IMR-90 (cell line): ENCODE data around the gene ZC3H8. TPM values are rescaled to one million over a fixed set of nuclear protein-coding genes. Genes with fewer than 3 reads are reported as not detected.

Source experiments
- ATAC-seq: fragments of 200-7000 bp; cut with Tn5 transposase; 2 replicates; pipeline ENCODE4 v1.9.1; 2020; ENCODE audit warnings: low read depth, mild to moderate bottlenecking, moderate library complexity
- BruUV-seq: library from RNA; stranded (reverse); fragments of 400-500 nt; replicated peaks from 2 replicates; lab custom pipeline; 2021; lab: Mats Ljungman, UMichigan
- CTCF ChIA-PET: fragments of 300-600 bp; formaldehyde crosslinking; extraction: SDS; loops from one replicate; lab custom pipeline; 2021; ENCODE audit warnings: antibody characterized with exemption; lab: Yijun Ruan, JAX
- POLR2A ChIA-PET: fragments of 300-600 bp; sonication (Branson Sonifier 250); formaldehyde crosslinking; loops from one replicate; lab custom pipeline; 2022; ENCODE audit warnings: antibody characterized with exemption; ENCODE audit not compliant: unreplicated experiment; lab: Charles Lee
- DNase-seq: peaks from one replicate; pipeline ENCODE4 v3.0.0; 2013
- H2AFZ ChIP-seq: replicated peaks from 2 replicates; pipeline ENCODE3; 2013; ENCODE audit warnings: low read length, mild to moderate bottlenecking; ENCODE audit not compliant: poor library complexity
- H2AK5ac ChIP-seq: 2 replicates; pipeline ENCODE4 v1.6.1; 2013; ENCODE audit warnings: low read depth, low read length, inconsistent platforms
- H2AK9ac ChIP-seq: replicated peaks from 2 replicates; pipeline ENCODE3; 2013; ENCODE audit warnings: mild to moderate bottlenecking, low read depth, low read length, moderate library complexity; ENCODE audit not compliant: poor library complexity
- H2BK120ac ChIP-seq: 2 replicates; pipeline ENCODE4 v1.6.1; 2013; ENCODE audit warnings: low read depth, low read length, inconsistent platforms
- H2BK15ac ChIP-seq: 3 replicates; pipeline ENCODE4 v1.6.1; 2013; ENCODE audit warnings: low read depth, low read length, inconsistent platforms
- H2BK20ac ChIP-seq: 2 replicates; pipeline ENCODE4 v1.6.1; 2013; ENCODE audit warnings: low read depth, mild to moderate bottlenecking, inconsistent platforms, low read length, moderate library complexity
- H2BK5ac ChIP-seq: 2 replicates; pipeline ENCODE4 v1.6.1; 2013; ENCODE audit warnings: mild to moderate bottlenecking, low read depth, low read length, inconsistent platforms; ENCODE audit not compliant: poor library complexity, severe bottlenecking
- H3K14ac ChIP-seq: replicated peaks from 2 replicates; pipeline ENCODE4 v1.6.1; 2013; ENCODE audit warnings: low read depth, low read length, inconsistent platforms
- H3K18ac ChIP-seq: 2 replicates; pipeline ENCODE4 v1.6.1; 2013; ENCODE audit warnings: low read depth, low read length, control low read depth
- H3K23ac ChIP-seq: 2 replicates; pipeline ENCODE4 v1.6.1; 2013; ENCODE audit warnings: low read depth, low read length, inconsistent platforms
- H3K27ac ChIP-seq: 2 replicates; pipeline ENCODE4 v1.5.1; 2013; ENCODE audit warnings: mild to moderate bottlenecking, control low read depth, low read length; ENCODE audit not compliant: insufficient read depth
- H3K27me3 ChIP-seq: 2 replicates; pipeline ENCODE4 v1.6.1; 2013; ENCODE audit warnings: low read length; ENCODE audit not compliant: control insufficient read depth, insufficient read depth
- H3K36me3 ChIP-seq: 2 replicates; pipeline ENCODE4 v1.6.1; 2013; ENCODE audit warnings: low read length, mixed read lengths; ENCODE audit not compliant: control insufficient read depth, insufficient read depth
- H3K4ac ChIP-seq: 2 replicates; pipeline ENCODE4 v1.6.1; 2013; ENCODE audit warnings: low read depth, low read length, inconsistent platforms
- H3K4me1 ChIP-seq: 2 replicates; pipeline ENCODE4 v1.6.1; 2013; ENCODE audit warnings: low read length, mixed read lengths; ENCODE audit not compliant: control insufficient read depth, insufficient read depth
- H3K4me2 ChIP-seq: 2 replicates; pipeline ENCODE4 v1.6.1; 2013; ENCODE audit warnings: low read depth, mild to moderate bottlenecking, control low read depth, low read length, moderate library complexity
- H3K4me3 ChIP-seq: 2 replicates; pipeline ENCODE4 v1.5.1; 2013; ENCODE audit warnings: low read depth, mild to moderate bottlenecking, control low read depth, low read length, moderate library complexity; ENCODE audit not compliant: insufficient read depth
- H3K56ac ChIP-seq: 2 replicates; pipeline ENCODE4 v1.6.1; 2013; ENCODE audit warnings: low read length, inconsistent platforms; ENCODE audit not compliant: insufficient read depth; ENCODE audit errors: extremely low read depth
- H3K79me1 ChIP-seq, 2 experiments: 2 replicates each; pipeline ENCODE4 v1.6.1; 2013; ENCODE audit warnings: low read length in 2 of 2, inconsistent platforms in 1 of 2, low read depth in 1 of 2
- H3K9ac ChIP-seq: 2 replicates; pipeline ENCODE4 v1.6.1; 2013; ENCODE audit warnings: low read depth, low read length, control low read depth
- H3K9me1 ChIP-seq: 2 replicates; pipeline ENCODE4 v1.6.1; 2013; ENCODE audit warnings: low read length, inconsistent platforms; ENCODE audit not compliant: insufficient read depth
- H3K9me3 ChIP-seq: 2 replicates; pipeline ENCODE4 v1.6.1; 2013; ENCODE audit warnings: low read length; ENCODE audit not compliant: control insufficient read depth, insufficient read depth
- H4K20me1 ChIP-seq: 2 replicates; pipeline ENCODE4 v1.6.1; 2013; ENCODE audit warnings: low read length, inconsistent platforms; ENCODE audit not compliant: insufficient read depth
- H4K5ac ChIP-seq: 2 replicates; pipeline ENCODE4 v1.6.1; 2013; ENCODE audit warnings: mild to moderate bottlenecking, low read depth, low read length, control low read depth
- H4K8ac ChIP-seq, 2 experiments: 2 replicates each; pipeline ENCODE4 v1.6.1; 2013; ENCODE audit warnings: low read depth in 2 of 2, low read length in 2 of 2, control low read depth in 1 of 2, inconsistent platforms in 1 of 2
- H4K91ac ChIP-seq: 2 replicates; pipeline ENCODE4 v1.6.1; 2013; ENCODE audit warnings: low read depth, low read length, inconsistent platforms; ENCODE audit not compliant: insufficient read depth
- CTCF ChIP-seq: conservative IDR thresholded peaks from 2 replicates; pipeline ENCODE4 v1.5.1; 2012; ENCODE audit warnings: mild to moderate bottlenecking, low read depth, low read length, improper control_type of control experiment
- ELK1 ChIP-seq: fragments of 150-350 bp; IDR thresholded peaks from 2 replicates; pipeline ENCODE4 v1.6.1; 2016; ENCODE audit warnings: low read depth, mild to moderate bottlenecking, low read length, moderate library complexity, borderline replicate concordance
- FOS ChIP-seq: fragments of 150-350 bp; IDR thresholded peaks from 2 replicates; pipeline ENCODE4 v1.6.1; 2016; ENCODE audit warnings: low read depth, low read length
- MAFK ChIP-seq: IDR thresholded peaks from 2 replicates; pipeline ENCODE4 v1.6.1; 2012; ENCODE audit warnings: low read depth, low read length, improper control_type of control experiment
- RCOR1 ChIP-seq: IDR thresholded peaks from 2 replicates; pipeline ENCODE4 v1.6.1; 2012; ENCODE audit warnings: mild to moderate bottlenecking, low read length, improper control_type of control experiment; ENCODE audit not compliant: insufficient replicate concordance
- SMC3 ChIP-seq: fragments of 150-350 bp; IDR thresholded peaks from 2 replicates; pipeline ENCODE4 v1.6.1; 2016; ENCODE audit warnings: low read depth, mild to moderate bottlenecking, antibody characterized with exemption, low read length, moderate library complexity
- WGBS, 2 experiments: methylation state at CpG; one replicate each; pipeline versions ENCODE4 v1.1.5 to v1.1.7; 2013; ENCODE audit warnings: missing lambda C conversion rate in 2 of 2; ENCODE audit not compliant: insufficient read length in 1 of 2; ENCODE audit errors: extremely low coverage in 2 of 2; 5-methylcytosine and 5-hydroxymethylcytosine counted together
- dilution Hi-C: fragments of 300-500 bp; cut with HindIII; formaldehyde crosslinking; loops from one replicate; pipeline ENCODE4 v1.14.3; 2018; ENCODE audit warnings: low sequenced_read_pairs; ENCODE audit not compliant: unreplicated experiment
- in situ Hi-C: fragments of 300-500 bp; cut with MboI; formaldehyde crosslinking; loops from 3 replicates; pipeline ENCODE4 v1.14.3; 2019; ENCODE audit warnings: low sequenced_read_pairs, inconsistent platforms, mixed read lengths
- intact Hi-C: fragments of 100-400 bp; cut with micrococcal nuclease; formaldehyde crosslinking; loops from 2 replicates; pipeline ENCODE4 v1.10.0; 2022
- polyA plus RNA-seq, 3 experiments: library from polyadenylated mRNA; depleted of rRNA; stranded (reverse); fragments of >200 nt; gene quantifications; 2 replicates each; pipeline ENCODE4 v1.2.3, GENCODE V29; 2012; ENCODE audit warnings: low replicate concordance in 1 of 3
- total RNA-seq: library from RNA; depleted of rRNA; stranded (reverse); fragments of >200 nt; gene quantifications from 2 replicates; pipeline ENCODE4 v1.2.3, GENCODE V29; 2012

ZC3H8 gene
- total and polyA plus RNA-seq, 2 of the 4 experiments (the other 2 are of a cell fraction), result 0.18 to 1.6 TPM

GRCh38 chr2:112182581-112183034 lies 72.2 kb downstream of the ZC3H8 start:
- Histone ChIP-seq H2AFZ (peak overlapping the region; percentile 39), H3K27ac (no peak overlapping the region), H3K4me2 (no peak overlapping the region), H3K14ac (no peak overlapping the region), H3K27me3 (peaks cover 14% of the 10 kb centered on the region), H3K23ac (no peak overlapping the region), H3K9me1 (0 out of 2 replicates have a peak, but pooled peaks cover 3% of the 10 kb centered on the region), H3K4me1 (no peaks in the 10 kb centered on the region), H2BK5ac (no peak overlapping the region), H4K91ac (no peak overlapping the region), H4K8ac (no peak overlapping the region), H3K4me3 (no peak overlapping the region), H2AK5ac (no peak overlapping the region), H3K18ac (no peak overlapping the region), H4K20me1 (no peaks in the 10 kb centered on the region), H3K9ac (no peak overlapping the region), H2BK120ac (no peak overlapping the region), H3K4ac (no peak overlapping the region), H2AK9ac (no peak overlapping the region), H2BK15ac (no peak overlapping the region), H3K79me1 (no peaks in the 10 kb centered on the region), H4K5ac (no peak overlapping the region), H2BK20ac (no peak overlapping the region), H3K36me3 (no peaks in the 10 kb centered on the region), H3K56ac (no peak overlapping the region), H3K9me3 (no peaks in the 10 kb centered on the region; the same call in none of the 2 replicates)
- ATAC-seq, result no peak
- no peak for DNase-seq
- CTCF ChIA-PET, result no interaction called here
- intact Hi-C loops (no loop called here), in situ Hi-C loops (no loop called here), dilution Hi-C loops (no loop called here)
- BruUV-seq, result no TSS peak
- POLR2A ChIA-PET, result no interaction called here
- TF ChIP-seq ELK1 (no peak), SMC3 (no peak), RCOR1 (no peak), FOS (no peak), CTCF (no peak), MAFK (no peak)
- WGBS, 2 experiments, result no CpG with 5 or more reads among the region's 17 CpGs
